Erythroblast (primary cell): ENCODE data around the gene PEX1.
"Not testable (repeated sequence)": the region's sequence is repeated elsewhere in the genome, so short reads cannot be mapped to it uniquely, and the experiment has no call there.

Experiments
- GATA1 ChIP-seq: IDR thresholded peaks from 2 replicates; pipeline ENCODE4 v1.6.1; 2011; ENCODE audit warnings: low read depth, mild to moderate bottlenecking, control low read depth, low read length, moderate library complexity
- POLR2A ChIP-seq: IDR thresholded peaks from 2 replicates; pipeline ENCODE4 v1.6.1; 2011; ENCODE audit warnings: mild to moderate bottlenecking, low read length

- TF ChIP-seq POLR2A, GATA1: not testable (repeated sequence)
These were observed 52.3 kb downstream of the PEX1 start for GRCh38 chr7:92475851-92476590.
